Mesendoderm (in vitro differentiated cells): Measurements from ENCODE around the gene OR10H2.

ENCODE experiments used
- DNase-seq: peaks from one replicate; pipeline ENCODE4 v3.0.0; 2013
- H2AK5ac ChIP-seq: 2 replicates; pipeline ENCODE4 v1.6.1; 2013; ENCODE audit warnings: low read length, inconsistent platforms
- H2BK120ac ChIP-seq: 2 replicates; pipeline ENCODE4 v1.6.1; 2013; ENCODE audit warnings: low read depth, mild to moderate bottlenecking, low read length, moderate library complexity, mixed read lengths
- H2BK15ac ChIP-seq: replicated peaks from 2 replicates; pipeline ENCODE4 v1.6.1; 2013; ENCODE audit warnings: low read depth, mild to moderate bottlenecking, moderate library complexity
- H2BK5ac ChIP-seq: 2 replicates; pipeline ENCODE4 v1.6.1; 2013; ENCODE audit warnings: low read length, inconsistent platforms
- H3K18ac ChIP-seq: 2 replicates; pipeline ENCODE4 v1.6.1; 2013; ENCODE audit warnings: mild to moderate bottlenecking, low read length, mixed read lengths
- H3K23ac ChIP-seq: one replicate; pipeline ENCODE4 v1.6.1; 2013; ENCODE audit warnings: low read length
- H3K27ac ChIP-seq: 2 replicates; pipeline ENCODE4 v1.5.1; 2013; ENCODE audit warnings: low read depth, mild to moderate bottlenecking, inconsistent platforms, low read length, moderate library complexity
- H3K27me3 ChIP-seq: 2 replicates; pipeline ENCODE4 v1.6.1; 2013; ENCODE audit warnings: low read length, control low read depth, mild to moderate bottlenecking, inconsistent platforms; ENCODE audit not compliant: insufficient read depth, poor library complexity
- H3K36me3 ChIP-seq: 2 replicates; pipeline ENCODE4 v1.6.1; 2013; ENCODE audit warnings: low read length, inconsistent platforms; ENCODE audit not compliant: control insufficient read depth, insufficient read depth
- H3K4ac ChIP-seq: one replicate; pipeline ENCODE4 v1.6.1; 2013; ENCODE audit warnings: low read depth, mild to moderate bottlenecking, low read length, moderate library complexity
- H3K4me1 ChIP-seq: 2 replicates; pipeline ENCODE4 v1.6.1; 2013; ENCODE audit warnings: low read depth, low read length, inconsistent platforms; ENCODE audit not compliant: control insufficient read depth
- H3K4me2 ChIP-seq: 2 replicates; pipeline ENCODE4 v1.6.1; 2013; ENCODE audit warnings: low read length
- H3K4me3 ChIP-seq: 2 replicates; pipeline ENCODE4 v1.5.1; 2013; ENCODE audit warnings: mild to moderate bottlenecking, low read length
- H3K56ac ChIP-seq: one replicate; pipeline ENCODE4 v1.6.1; 2013; ENCODE audit warnings: low read length
- H3K79me1 ChIP-seq: 2 replicates; pipeline ENCODE4 v1.6.1; 2013; ENCODE audit warnings: low read length, inconsistent platforms
- H3K79me2 ChIP-seq: 2 replicates; pipeline ENCODE4 v1.6.1; 2013; ENCODE audit warnings: mild to moderate bottlenecking, low read length; ENCODE audit not compliant: control insufficient read depth, insufficient read depth
- H3K9ac ChIP-seq: 2 replicates; pipeline ENCODE4 v1.6.1; 2013; ENCODE audit warnings: low read length, inconsistent platforms
- H4K5ac ChIP-seq: one replicate; pipeline ENCODE4 v1.6.1; 2013; ENCODE audit warnings: low read length
- H4K8ac ChIP-seq: one replicate; pipeline ENCODE4 v1.6.1; 2013; ENCODE audit warnings: low read depth, mild to moderate bottlenecking, control low read depth, low read length, moderate library complexity
- WGBS: extraction: QIAGEN DNeasy Blood & Tissue Kit; methylation state at CpG from one replicate; pipeline ENCODE4 v1.1.7; 2013; ENCODE audit warnings: low lambda C conversion rate, missing lambda C conversion rate; ENCODE audit not compliant: insufficient coverage; ENCODE audit errors: extremely low coverage; 5-methylcytosine and 5-hydroxymethylcytosine counted together

OR10H2 gene

GRCh38 chr19:15684828-15685227 is 43.0 kb upstream of the OR10H2 start:
- WGBS: no CpG with 5 or more reads among the region's 9 CpGs
- Histone ChIP-seq H2BK5ac (no peak overlapping the region), H3K4me2 (no peak overlapping the region), H3K27ac (no peak overlapping the region), H2AK5ac (no peak overlapping the region), H3K36me3 (no peaks in the 10 kb centered on the region), H4K5ac (no peak overlapping the region), H3K27me3 (no peaks in the 10 kb centered on the region), H3K4me3 (no peak overlapping the region), H3K79me2 (no peaks in the 10 kb centered on the region), H2BK15ac (no peak overlapping the region), H3K4me1 (no peaks in the 10 kb centered on the region), H2BK120ac (no peak overlapping the region), H3K56ac (no peak overlapping the region), H4K8ac (no peak overlapping the region), H3K18ac (no peak overlapping the region), H3K4ac (no peak overlapping the region), H3K23ac (no peak overlapping the region), H3K79me1 (no peaks in the 10 kb centered on the region), H3K9ac (no peak overlapping the region)
- no peak for DNase-seq

- no peak for DNase-seq
- Histone ChIP-seq H2BK15ac (no peak overlapping the region), H4K5ac (no peak overlapping the region), H3K18ac (no peak overlapping the region), H3K27me3 (no peaks in the 10 kb centered on the region), H3K4me2 (no peak overlapping the region), H3K36me3 (no peaks in the 10 kb centered on the region), H2BK5ac (no peak overlapping the region), H3K23ac (no peak overlapping the region), H3K79me1 (no peaks in the 10 kb centered on the region), H2BK120ac (no peak overlapping the region), H3K79me2 (no peaks in the 10 kb centered on the region), H3K4me1 (no peaks in the 10 kb centered on the region), H3K27ac (no peak overlapping the region), H3K4me3 (no peak overlapping the region), H3K4ac (no peak overlapping the region), H4K8ac (no peak overlapping the region), H2AK5ac (no peak overlapping the region), H3K56ac (no peak overlapping the region), H3K9ac (no peak overlapping the region)
- WGBS: no CpG with 5 or more reads among the region's 19 CpGs
Observed at GRCh38 chr19:15696654-15697194, 31.1 kb upstream of the OR10H2 start.

- no peak overlapping the region for H3K4me2 ChIP-seq
- H3K9ac ChIP-seq: no peak overlapping the region
- H3K79me2 ChIP-seq: no peaks in the 10 kb centered on the region
- H3K36me3 ChIP-seq: no peaks in the 10 kb centered on the region
- H4K5ac ChIP-seq: no peak overlapping the region
- H3K27ac ChIP-seq: no peak overlapping the region
- H2BK15ac ChIP-seq: no peak overlapping the region
- no peak overlapping the region for H3K56ac ChIP-seq
- no peak overlapping the region for H3K18ac ChIP-seq
- no peak overlapping the region for H3K4ac ChIP-seq
- no CpG with 5 or more reads among the region's 4 CpGs for WGBS
- no peak overlapping the region for H4K8ac ChIP-seq
- H3K4me1 ChIP-seq: no peaks in the 10 kb centered on the region
- no peak overlapping the region for H3K23ac ChIP-seq
- no peak for DNase-seq
- H3K4me3 ChIP-seq: no peak overlapping the region
- no peak overlapping the region for H2BK120ac ChIP-seq
- no peak overlapping the region for H2AK5ac ChIP-seq
- H3K79me1 ChIP-seq: no peaks in the 10 kb centered on the region
- no peak overlapping the region for H2BK5ac ChIP-seq
- no peaks in the 10 kb centered on the region for H3K27me3 ChIP-seq
Observed at GRCh38 chr19:15701757-15702533, 25.9 kb upstream of the OR10H2 start.

GRCh38 chr19:15702534-15702930 is 25.3 kb upstream of the OR10H2 start:
- Histone ChIP-seq H3K9ac (no peak overlapping the region), H3K56ac (no peak overlapping the region), H4K8ac (no peak overlapping the region), H3K23ac (no peak overlapping the region), H3K79me1 (no peaks in the 10 kb centered on the region), H3K4me3 (no peak overlapping the region), H3K4me2 (no peak overlapping the region), H2AK5ac (no peak overlapping the region), H3K4me1 (no peaks in the 10 kb centered on the region), H3K36me3 (no peaks in the 10 kb centered on the region), H4K5ac (no peak overlapping the region), H3K27ac (no peak overlapping the region), H2BK120ac (no peak overlapping the region), H3K18ac (no peak overlapping the region), H2BK5ac (no peak overlapping the region), H3K4ac (no peak overlapping the region), H3K27me3 (no peaks in the 10 kb centered on the region), H2BK15ac (no peak overlapping the region), H3K79me2 (no peaks in the 10 kb centered on the region)
- DNase-seq: peak; percentile 11
- no CpG with 5 or more reads among the region's 7 CpGs for WGBS

GRCh38 chr19:15714638-15715037 is 13.2 kb upstream of the OR10H2 start:
- Histone ChIP-seq H3K4me3 (no peak overlapping the region), H2BK15ac (no peak overlapping the region), H2AK5ac (no peak overlapping the region), H3K56ac (no peak overlapping the region), H3K4me1 (no peaks in the 10 kb centered on the region), H3K4me2 (no peak overlapping the region), H3K4ac (no peak overlapping the region), H3K27ac (no peak overlapping the region), H2BK5ac (no peak overlapping the region), H3K27me3 (no peaks in the 10 kb centered on the region), H3K23ac (no peak overlapping the region), H3K9ac (no peak overlapping the region), H4K8ac (no peak overlapping the region), H3K36me3 (no peaks in the 10 kb centered on the region), H3K79me2 (no peaks in the 10 kb centered on the region), H2BK120ac (no peak overlapping the region), H3K79me1 (no peaks in the 10 kb centered on the region), H3K18ac (no peak overlapping the region), H4K5ac (no peak overlapping the region)
- WGBS: no CpG with 5 or more reads among the region's 3 CpGs
- no peak for DNase-seq

- no peak for DNase-seq
- H3K36me3 ChIP-seq: no peaks in the 10 kb centered on the region
- H3K23ac ChIP-seq: no peak overlapping the region
- no peak overlapping the region for H3K9ac ChIP-seq
- no peak overlapping the region for H3K4ac ChIP-seq
- H3K79me1 ChIP-seq: no peaks in the 10 kb centered on the region
- H3K27me3 ChIP-seq: no peaks in the 10 kb centered on the region
- H3K56ac ChIP-seq: no peak overlapping the region
- H3K27ac ChIP-seq: no peak overlapping the region
- H3K4me1 ChIP-seq: no peaks in the 10 kb centered on the region
- H2BK5ac ChIP-seq: no peak overlapping the region
- H4K5ac ChIP-seq: no peak overlapping the region
- no peak overlapping the region for H2AK5ac ChIP-seq
- no peak overlapping the region for H2BK120ac ChIP-seq
- H3K4me3 ChIP-seq: no peak overlapping the region
- H2BK15ac ChIP-seq: no peak overlapping the region
- H3K79me2 ChIP-seq: no peaks in the 10 kb centered on the region
- no CpG with 5 or more reads among the region's 1 CpG for WGBS
- H3K4me2 ChIP-seq: no peak overlapping the region
- no peak overlapping the region for H4K8ac ChIP-seq
- no peak overlapping the region for H3K18ac ChIP-seq
Observed at GRCh38 chr19:15715642-15716041, 12.2 kb upstream of the OR10H2 start.
